GM10847 (cell line): ENCODE measurements around the gene GLRA3.

Experiments used
- POLR2A ChIP-seq: IDR thresholded peaks from 2 replicates; pipeline ENCODE4 v1.6.1; 2011; ENCODE audit not compliant: insufficient read length; ENCODE audit errors: extremely low read depth

GLRA3 gene

DNA sequence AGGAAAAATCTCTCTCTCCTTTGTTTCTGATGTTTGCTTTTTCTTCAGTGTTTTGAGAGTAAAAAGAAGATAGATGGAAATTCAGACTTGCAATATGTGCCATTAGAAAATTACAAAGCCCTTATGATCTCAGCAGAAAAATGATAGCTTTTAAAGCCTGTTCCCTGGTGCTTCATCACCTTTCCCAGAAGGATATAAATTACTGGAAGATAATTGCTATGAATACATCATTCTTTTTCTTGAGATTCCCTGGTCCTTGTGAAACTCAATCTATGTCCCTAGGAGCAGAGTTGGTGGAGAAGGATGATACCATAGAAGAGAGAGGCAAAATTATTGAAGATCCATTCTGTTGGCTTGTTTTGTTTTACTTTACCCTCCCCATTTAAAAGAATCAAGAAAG is 86.5 kb downstream of the GLRA3 start:
- no peak for TF ChIP-seq POLR2A

DNA sequence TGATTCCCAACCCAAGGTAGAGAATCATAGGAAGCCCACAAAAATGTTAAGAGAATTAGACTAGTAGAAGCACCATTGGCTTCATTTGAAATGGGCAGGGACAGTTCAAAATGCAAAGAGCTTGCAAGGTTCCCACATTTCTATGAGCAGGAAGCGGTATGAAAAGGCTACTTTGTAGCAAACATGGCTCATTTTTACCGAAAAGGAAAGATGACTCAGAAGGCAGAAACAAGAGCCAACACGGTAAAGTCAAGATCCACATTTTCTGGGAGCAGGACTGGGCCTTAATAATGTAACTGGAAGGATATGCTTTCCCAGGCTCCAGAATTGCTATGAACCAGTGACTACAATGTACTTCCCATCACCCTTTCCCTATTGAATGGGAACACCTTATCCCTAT is 89.5 kb downstream of the GLRA3 start:
- TF ChIP-seq POLR2A = no peak

DNA sequence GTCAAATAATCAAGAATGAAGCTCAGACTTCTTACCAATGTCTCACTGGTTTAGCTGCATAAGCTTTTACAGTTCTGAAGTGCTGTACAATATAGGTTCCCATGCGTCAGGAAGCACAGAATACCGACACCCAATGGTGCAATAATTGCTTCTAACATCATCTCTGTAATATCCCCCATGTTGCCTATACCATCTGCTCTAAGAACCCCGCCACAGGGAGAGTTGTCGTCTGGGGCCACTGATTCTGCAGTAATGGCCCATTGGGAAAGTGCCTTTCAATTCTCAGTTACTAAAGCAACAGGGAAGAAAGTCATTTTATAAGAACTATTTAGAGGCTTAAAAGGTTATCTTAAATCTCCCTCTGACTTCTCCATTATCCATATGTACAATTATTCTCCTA is 94.9 kb downstream of the GLRA3 start:
- TF ChIP-seq POLR2A = no peak

DNA sequence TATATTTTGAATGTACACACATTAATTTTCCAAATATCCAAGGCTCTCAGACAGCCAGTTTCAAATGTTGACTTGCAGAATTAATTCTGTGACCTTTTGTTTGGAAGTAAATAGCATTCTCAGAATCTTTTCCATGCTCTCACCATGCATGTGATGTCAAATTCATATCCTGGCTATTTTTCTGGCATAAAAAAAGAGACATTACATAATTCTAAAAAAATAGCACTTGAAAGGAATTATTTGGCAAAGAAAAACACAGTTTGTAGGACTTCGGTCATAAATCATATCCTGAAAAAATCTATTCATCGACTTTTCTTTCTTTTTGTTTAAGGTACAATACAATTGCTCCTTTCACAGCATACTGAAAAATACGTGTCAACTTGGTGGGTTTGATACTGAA is 111.2 kb downstream of the GLRA3 start:
- TF ChIP-seq POLR2A = no peak

DNA sequence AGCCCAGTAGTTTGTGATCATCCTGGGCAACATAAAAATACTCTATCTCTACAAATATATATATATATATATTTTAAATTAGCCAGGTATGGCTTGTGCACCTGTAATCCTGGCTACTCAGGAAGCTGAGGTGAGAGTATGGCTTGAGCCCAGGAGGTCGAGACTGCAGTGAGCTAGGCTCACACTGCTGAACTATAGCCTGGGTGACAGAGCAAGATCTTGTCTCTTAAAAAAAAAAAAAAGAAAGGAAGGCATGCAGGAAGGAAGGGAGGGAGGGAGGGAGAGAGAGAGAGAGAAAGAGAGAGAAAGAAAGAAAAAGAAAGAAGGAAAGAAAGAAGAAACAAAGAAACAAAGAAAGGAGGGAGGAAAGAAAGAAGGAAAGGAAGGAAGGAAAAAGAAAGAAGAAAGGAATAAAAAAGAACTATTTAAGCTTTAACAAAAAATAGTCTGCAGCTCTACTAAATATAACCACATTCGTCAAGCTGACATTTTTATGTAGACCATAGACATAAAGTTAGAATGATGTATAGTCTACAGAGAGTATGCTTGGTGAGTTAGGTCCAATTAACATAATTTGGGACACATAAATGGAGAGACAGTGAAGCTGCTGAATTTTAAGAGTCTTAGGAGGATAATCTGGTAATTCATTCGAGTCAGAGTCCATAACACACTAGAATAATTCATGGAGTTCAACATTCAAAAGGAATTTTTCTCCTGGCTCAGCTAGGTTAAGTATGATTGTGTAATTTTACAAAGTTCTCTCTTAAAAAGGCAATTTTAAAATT is 111.9 kb downstream of the GLRA3 start:
- no peak for TF ChIP-seq POLR2A

DNA sequence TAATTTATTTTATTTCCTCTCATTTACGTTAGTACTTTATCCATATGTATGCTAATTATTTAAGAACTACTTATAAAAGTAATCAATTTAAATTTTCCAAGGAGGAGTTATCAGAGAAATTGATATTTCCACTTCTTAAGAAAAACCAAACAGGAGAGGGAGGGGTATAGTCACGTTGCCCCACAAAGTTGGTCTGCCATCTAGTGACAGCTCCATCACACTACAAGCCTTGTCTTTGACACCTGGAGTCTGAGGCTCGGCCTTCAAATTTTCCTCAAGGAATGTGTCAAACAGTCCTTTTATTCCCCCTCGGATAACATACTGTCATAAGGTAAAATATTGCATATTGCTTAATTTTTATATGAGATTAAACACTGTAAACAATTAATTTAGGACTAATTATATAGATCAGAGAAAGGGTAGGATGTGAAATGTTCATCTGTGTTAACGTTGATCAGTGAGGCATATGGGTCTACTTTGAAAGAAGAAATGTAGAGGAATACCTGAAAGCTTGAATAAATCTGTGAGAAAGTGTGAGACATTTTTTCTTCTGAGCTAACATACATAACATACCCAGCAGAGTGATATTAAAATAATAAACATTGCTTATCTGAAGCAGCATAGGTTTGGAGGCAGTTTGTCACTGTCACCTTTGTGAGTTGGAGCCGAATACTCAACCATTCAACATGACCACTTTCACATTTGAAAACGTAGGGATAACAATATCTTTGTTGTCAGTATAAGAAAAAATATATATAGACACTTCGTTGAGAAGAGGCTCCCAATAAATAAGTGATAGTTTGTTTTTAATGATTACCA is 114.4 kb downstream of the GLRA3 start:
- no peak for TF ChIP-seq POLR2A

DNA sequence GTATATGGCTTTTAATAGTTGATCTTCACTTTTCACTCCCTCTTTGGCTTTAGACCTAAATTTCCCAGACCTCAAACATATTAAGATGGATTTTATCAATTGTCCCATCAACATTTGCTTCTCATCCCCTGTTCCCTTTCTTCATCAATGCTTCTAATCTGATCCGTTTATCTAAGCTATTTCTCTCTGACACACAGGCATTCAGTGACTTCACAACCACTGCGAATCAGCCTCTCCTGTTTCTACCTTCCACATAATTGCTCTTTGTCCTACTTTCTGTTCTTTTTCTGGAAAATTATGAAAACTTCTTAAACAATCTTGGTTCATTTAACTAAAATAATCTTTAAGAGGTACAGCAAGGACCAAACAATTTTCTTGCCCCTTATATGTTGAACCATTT is 115.2 kb downstream of the GLRA3 start:
- TF ChIP-seq POLR2A = no peak

DNA sequence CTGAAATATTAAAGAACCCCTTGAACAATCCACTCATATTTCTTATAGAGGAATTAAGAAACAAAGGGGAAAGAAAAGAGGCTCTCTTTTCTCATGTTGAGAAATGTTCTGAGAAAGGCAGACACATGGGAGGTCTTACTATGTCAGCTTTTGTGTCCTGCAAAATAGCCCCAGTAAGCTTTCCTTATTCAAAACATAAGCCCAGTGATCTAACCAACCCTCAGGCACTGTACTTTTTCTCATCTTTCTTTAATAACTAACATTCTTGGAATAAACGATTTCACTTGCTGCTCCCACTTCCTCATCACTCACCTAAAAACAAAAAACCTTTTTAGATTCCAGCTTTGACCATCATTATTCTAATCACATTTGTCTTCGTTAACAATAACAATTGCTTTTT is 115.9 kb downstream of the GLRA3 start:
- no peak for TF ChIP-seq POLR2A

DNA sequence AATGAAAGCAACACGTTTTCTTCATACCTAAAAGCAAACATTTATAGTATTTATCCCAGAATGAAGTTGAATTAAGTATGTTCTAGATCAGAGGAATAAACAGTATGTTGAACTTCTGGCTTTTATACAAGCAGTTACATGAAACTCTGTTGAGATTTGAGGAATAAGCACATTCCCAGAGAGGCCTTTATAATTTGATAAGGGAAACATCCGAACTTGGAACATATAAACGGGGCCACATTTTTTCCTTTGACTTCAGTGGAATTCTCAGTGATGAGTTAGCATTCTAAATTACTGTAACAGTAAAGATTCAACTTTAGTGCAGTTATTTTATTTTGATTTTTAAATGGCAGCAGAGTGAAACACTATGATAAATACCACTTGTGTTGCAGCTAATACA is 119.5 kb downstream of the GLRA3 start:
- no peak for TF ChIP-seq POLR2A

DNA sequence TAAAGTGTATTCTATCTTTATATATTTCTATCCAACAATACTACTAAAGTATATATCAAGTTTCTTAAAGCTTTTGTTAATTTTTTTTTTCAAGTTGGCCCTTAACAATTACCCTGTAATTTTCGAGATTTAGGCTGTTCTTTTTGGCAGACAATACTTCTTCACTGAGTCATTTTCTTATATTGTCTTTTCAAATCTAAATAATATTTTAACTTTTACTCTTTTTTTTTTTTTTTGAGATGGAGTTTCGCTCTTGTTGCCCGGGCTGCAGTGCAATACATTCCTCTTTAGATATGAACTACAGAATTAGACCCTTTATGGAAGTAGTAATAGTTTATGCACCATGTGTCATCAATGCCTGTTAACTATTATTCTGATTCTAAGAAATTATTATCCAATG is 120.7 kb downstream of the GLRA3 start:
- TF ChIP-seq POLR2A = no peak

DNA sequence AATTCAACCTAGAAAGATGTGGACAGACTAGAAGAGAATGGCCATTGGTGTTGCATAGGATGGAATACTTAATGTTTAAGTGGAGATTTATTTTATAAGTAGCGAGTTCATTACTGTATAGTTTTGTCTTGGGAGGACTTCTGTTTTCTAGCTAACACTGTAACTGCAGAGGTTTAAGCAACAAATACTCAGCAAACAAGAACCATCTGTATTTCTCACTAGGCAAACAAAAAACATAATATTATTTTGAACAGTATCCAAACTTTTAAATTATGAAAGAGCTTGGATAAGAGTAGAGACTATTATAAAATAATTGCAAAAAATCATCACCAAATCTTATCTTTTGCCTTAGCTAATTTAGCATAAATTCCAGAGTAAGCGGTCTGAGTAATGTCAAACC is 121.1 kb downstream of the GLRA3 start:
- TF ChIP-seq POLR2A = no peak

DNA sequence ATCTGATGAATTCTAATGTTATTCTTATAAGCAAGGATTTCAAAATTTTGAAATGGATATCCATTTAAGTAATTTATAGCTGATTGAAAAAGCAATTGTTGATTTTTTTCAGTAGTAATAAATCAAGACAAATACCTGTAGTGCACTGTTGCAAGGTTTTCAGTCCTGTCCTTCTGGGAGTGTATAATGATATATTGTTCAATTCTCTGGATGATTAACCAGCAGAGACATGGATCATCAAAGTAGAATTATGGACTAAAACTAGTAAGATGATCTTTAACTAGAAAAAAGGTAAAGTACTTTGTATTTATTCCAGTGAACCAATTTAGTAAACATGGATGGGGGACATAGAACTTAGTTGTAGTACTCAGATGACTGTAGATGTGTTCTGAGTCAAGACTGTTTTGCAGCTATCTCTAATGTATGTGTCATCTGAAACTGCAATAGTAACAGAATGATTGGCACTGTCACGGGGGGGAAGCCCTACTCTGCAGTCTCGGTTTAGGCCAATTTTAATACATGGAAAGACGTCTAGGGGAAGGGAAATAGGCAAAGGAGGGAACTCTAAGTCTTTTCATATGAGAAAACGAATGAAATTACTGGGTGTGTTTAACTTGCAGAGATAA is 121.9 kb downstream of the GLRA3 start:
- TF ChIP-seq POLR2A = no peak

DNA sequence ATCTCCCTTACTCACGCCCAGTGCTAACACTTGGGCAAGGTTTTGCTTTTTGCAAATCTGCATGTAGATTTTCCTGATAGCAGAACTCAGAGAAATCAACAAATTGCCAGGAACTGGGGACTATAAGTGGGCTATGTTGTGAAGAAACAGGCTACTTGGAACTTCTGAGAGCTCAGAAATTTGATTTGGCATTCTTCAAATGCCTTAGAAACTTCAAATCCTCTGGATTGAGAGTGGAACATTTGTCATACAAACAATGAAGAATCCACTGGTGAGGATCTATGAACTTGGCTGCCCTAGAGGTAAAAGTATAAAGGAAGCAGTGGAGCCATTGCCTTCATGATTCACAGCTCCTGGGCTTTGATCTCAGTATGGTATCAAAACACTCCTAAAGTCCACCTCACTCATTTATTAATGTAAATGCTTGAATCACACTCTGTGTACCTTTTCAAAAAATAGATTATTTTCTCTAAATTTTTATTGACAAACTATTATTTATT is 126.0 kb downstream of the GLRA3 start:
- no peak for TF ChIP-seq POLR2A

DNA sequence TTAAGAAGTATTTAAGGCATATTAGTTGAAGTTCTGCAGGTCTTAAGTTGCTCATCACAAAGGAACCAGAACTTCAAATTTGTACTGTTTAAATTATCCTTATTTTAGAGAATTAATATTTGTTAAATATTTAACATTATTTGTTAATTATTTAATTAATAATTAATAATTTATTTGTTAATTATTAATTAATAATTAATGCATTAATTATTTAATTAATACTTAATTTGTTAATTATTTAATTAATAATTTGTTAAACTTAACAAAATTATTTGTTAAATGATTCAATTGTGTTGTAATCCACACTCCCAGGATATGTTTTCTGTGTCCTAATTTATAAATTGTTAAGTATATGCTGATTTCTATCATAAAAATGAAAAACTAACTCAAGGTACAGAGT is 129.4 kb downstream of the GLRA3 start:
- TF ChIP-seq POLR2A = no peak

DNA sequence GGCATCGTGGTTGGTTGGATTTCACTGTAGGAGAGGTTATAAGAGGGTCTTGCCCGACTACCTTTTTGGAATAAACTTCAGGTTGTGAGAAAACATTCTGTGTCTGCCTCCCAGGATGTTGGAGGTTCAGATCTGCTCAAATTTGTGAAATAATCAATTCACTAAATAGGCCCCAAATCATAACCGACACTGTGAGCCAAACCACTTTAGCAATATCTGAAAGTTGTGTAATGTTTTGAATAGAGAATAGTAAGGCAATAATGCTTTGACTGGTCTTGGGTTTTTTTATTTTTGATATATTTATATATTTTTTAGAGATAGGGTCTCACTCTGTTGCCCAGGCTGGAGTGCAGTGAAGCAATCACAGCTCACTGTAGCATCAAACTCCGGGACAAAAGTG is 131.2 kb downstream of the GLRA3 start:
- no peak for TF ChIP-seq POLR2A

DNA sequence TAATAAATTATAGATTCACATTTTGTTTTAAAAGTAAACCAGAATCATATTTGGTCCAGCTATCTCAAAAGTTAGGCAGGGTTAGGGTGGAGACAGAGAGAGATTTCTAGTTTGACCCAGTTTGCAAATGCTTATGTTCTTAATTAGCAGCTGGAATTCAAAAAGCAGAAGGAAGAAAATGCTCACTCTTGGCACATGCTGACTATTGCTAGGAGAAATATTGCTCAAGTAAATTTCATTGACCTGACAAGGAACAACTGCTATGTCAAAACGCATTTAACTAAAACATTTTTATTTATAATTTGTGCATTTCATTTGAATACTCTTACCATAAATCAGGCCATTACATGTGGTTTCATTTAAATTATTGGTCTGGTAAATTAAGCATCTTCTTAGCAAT is 131.8 kb downstream of the GLRA3 start:
- TF ChIP-seq POLR2A = no peak
